B cell (primary cell): ENCODE measurements around the gene RAB24. TPM values are rescaled to one million over a fixed set of nuclear protein-coding genes. Genes with fewer than 3 reads are reported as not detected.

Experiments used
- ATAC-seq: fragments of 200-7000 bp; cut with Tn5 transposase; one replicate; pipeline ENCODE4 v1.10.0; 2021; ENCODE audit warnings: low read depth, mild to moderate bottlenecking, moderate number of reproducible peaks, moderate library complexity
- CTCF ChIA-PET: fragments of 350-600 bp; sonication (Branson Sonifier 250); formaldehyde crosslinking; loops from one replicate; lab custom pipeline; 2021; ENCODE audit warnings: antibody characterized with exemption, inconsistent platforms; lab: Charles Lee
- POLR2A ChIA-PET: fragments of 350-600 bp; sonication (Branson Sonifier 250); formaldehyde crosslinking; loops from one replicate; lab custom pipeline; 2021; ENCODE audit warnings: antibody characterized with exemption; lab: Charles Lee
- DNase-seq: peaks from one replicate; pipeline ENCODE4 v3.0.0; 2013
- H2AFZ ChIP-seq: 2 replicates; pipeline ENCODE4 v1.6.1; 2012; ENCODE audit warnings: mild to moderate bottlenecking, low read depth, low read length; ENCODE audit not compliant: insufficient read depth, poor library complexity, severe bottlenecking
- H3K27ac ChIP-seq, 2 donors: 1 replicate in 1 of 2; 2 replicates in 1 of 2; pipeline ENCODE4 v1.5.1; 2012 to 2013; ENCODE audit warnings: low read length in 2 of 2, mild to moderate bottlenecking in 2 of 2, moderate library complexity in 1 of 2
- H3K27me3 ChIP-seq, 4 experiments: fragments of 200-600 bp in 1 of 4; sonication (generic) in 1 of 4; replicated peaks in 1 of 4; 1 replicate in 2 of 4; 2 replicates in 2 of 4; pipeline versions ENCODE4 v1.6.1 to v1.7.0; 2013 to 2016; ENCODE audit warnings: low read length in 3 of 4, mild to moderate bottlenecking in 2 of 4, mixed read lengths in 1 of 4, moderate library complexity in 1 of 4; ENCODE audit not compliant: insufficient read depth in 4 of 4, control insufficient read depth in 3 of 4; ENCODE audit errors: control extremely low read depth in 1 of 4
- H3K36me3 ChIP-seq, 2 experiments: replicated peaks in 1 of 2; 1 replicate in 1 of 2; 2 replicates in 1 of 2; pipeline versions ENCODE4 v1.6.1 to v1.7.1; 2013; ENCODE audit warnings: low read length in 1 of 2; ENCODE audit not compliant: insufficient read depth in 2 of 2, control insufficient read depth in 1 of 2; ENCODE audit errors: control extremely low read depth in 1 of 2, extremely low read depth in 1 of 2
- H3K4me1 ChIP-seq, 2 donors: fragments of 200-600 bp in 1 of 2; sonication (generic) in 1 of 2; 1 replicate in 1 of 2; 2 replicates in 1 of 2; pipeline versions ENCODE4 v1.5.1 to v1.6.1; 2013 to 2017; ENCODE audit warnings: low read length in 2 of 2; ENCODE audit not compliant: control insufficient read depth in 2 of 2, insufficient read depth in 2 of 2
- H3K4me2 ChIP-seq: replicated peaks from 2 replicates; pipeline ENCODE3; 2012; ENCODE audit warnings: mild to moderate bottlenecking, low read depth, low read length; ENCODE audit not compliant: poor library complexity, severe bottlenecking
- H3K4me3 ChIP-seq, 5 experiments: fragments of 200-600 bp in 1 of 5; sonication (generic) in 1 of 5; 1 replicate in 3 of 5; 2 replicates in 2 of 5; pipeline versions ENCODE4 v1.5.1 to v1.7.0; 2011 to 2016; ENCODE audit warnings: low read length in 4 of 5, mild to moderate bottlenecking in 4 of 5, low read depth in 2 of 5, control low read depth in 1 of 5, moderate library complexity in 1 of 5; ENCODE audit not compliant: insufficient read depth in 1 of 5; ENCODE audit errors: control extremely low read depth in 1 of 5, extremely low read depth in 1 of 5
- H3K79me2 ChIP-seq: fragments of 200-600 bp; sonication (generic); one replicate; pipeline ENCODE4 v1.6.0; 2016; ENCODE audit warnings: low read length; ENCODE audit not compliant: control insufficient read depth, insufficient read depth
- H3K9ac ChIP-seq: fragments of 200-600 bp; sonication (generic); 2 replicates; pipeline ENCODE4 v1.6.1; 2017; ENCODE audit warnings: mild to moderate bottlenecking, low read length, moderate library complexity
- H3K9me3 ChIP-seq, 3 donors: one replicate each; pipeline versions ENCODE4 v1.6.1 to v1.7.1; 2013; ENCODE audit warnings: low read length in 2 of 3; ENCODE audit not compliant: control insufficient read depth in 2 of 3, insufficient read depth in 1 of 3; ENCODE audit errors: control extremely low read depth in 1 of 3
- H4K20me1 ChIP-seq: 2 replicates; pipeline ENCODE4 v1.6.0; 2012; ENCODE audit warnings: mild to moderate bottlenecking, low read length; ENCODE audit not compliant: insufficient read depth, control insufficient read depth, poor library complexity, severe bottlenecking
- H3K27ac Mint-ChIP-seq: one replicate; pipeline ENCODE4 v1.8.0; 2021; ENCODE audit warnings: mixed read lengths
- H3K27me3 Mint-ChIP-seq: one replicate; pipeline ENCODE4 v1.8.0; 2021; ENCODE audit warnings: mixed read lengths
- H3K4me1 Mint-ChIP-seq: one replicate; pipeline ENCODE4 v1.8.0; 2021; ENCODE audit warnings: mixed read lengths
- H3K4me3 Mint-ChIP-seq: one replicate; pipeline ENCODE4 v1.8.0; 2021; ENCODE audit warnings: mixed read lengths
- H3K9me3 Mint-ChIP-seq: one replicate; pipeline ENCODE4 v1.8.0; 2022; ENCODE audit warnings: mixed read lengths; ENCODE audit not compliant: insufficient read depth
- EZH2 ChIP-seq: IDR thresholded peaks from 2 replicates; pipeline ENCODE4 v1.6.1; 2012; ENCODE audit warnings: borderline replicate concordance, low read depth, mild to moderate bottlenecking, moderate library complexity, low read length; ENCODE audit not compliant: insufficient read depth, poor library complexity, severe bottlenecking
- WGBS: methylation state at CpG from one replicate; pipeline ENCODE4 v1.1.5; 2013; ENCODE audit warnings: missing lambda C conversion rate; ENCODE audit not compliant: insufficient coverage; 5-methylcytosine and 5-hydroxymethylcytosine counted together
- intact Hi-C: fragments of 100-400 bp; cut with micrococcal nuclease; formaldehyde crosslinking; loops from one replicate; pipeline ENCODE4 v1.10.0; 2022
- polyA plus RNA-seq: library from polyadenylated mRNA; depleted of rRNA; stranded (reverse); fragments of >200 nt; gene quantifications from 2 replicates; pipeline ENCODE4 v1.2.3, GENCODE V29; 2012
- total RNA-seq, 2 donors: library from RNA; stranded (reverse); fragments of 120-200 nt in 1 of 2; gene quantifications; 1 replicate in 1 of 2; 2 replicates in 1 of 2; pipeline versions ENCODE4 v1.2.3 to v1.2.4, GENCODE V29; 2013 to 2022
- TF ChIP-seq, protein P1 (sequence below): fragments of 200-600 bp; IDR thresholded peaks from one replicate; pipeline ENCODE4 v1.8.0; 2022; ENCODE audit warnings: antibody characterized with exemption, mild to moderate bottlenecking

RAB24 gene
- total and polyA plus RNA-seq, 2 donors (not counting 1 experiment from before 2014, with no cell fraction given), result 38.3 to 147 TPM

DNA sequence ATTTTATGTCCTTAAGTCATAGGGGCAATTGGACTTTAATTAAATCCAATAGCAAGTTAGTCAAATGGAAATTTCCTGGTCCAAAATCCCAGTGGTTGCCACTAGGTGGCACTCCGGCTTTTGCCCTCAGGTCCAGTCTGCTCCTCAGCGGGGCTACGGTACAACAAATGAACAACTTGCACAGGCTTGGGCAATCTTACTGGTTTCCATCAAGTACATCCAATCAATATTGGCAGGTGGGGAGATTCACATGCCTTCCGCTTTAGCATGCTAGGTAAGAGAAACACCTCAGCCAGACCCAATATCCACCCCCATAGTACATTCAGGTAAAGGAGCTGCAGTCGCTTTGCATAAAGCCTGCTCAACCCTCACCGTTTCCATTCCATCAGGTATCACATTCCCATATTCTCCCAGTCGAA lies 14.4 kb upstream of the RAB24 start:
- no peaks in the 10 kb centered on the region for H3K27me3 ChIP-seq
- Mint-ChIP-seq H3K9me3 (no peaks in the 10 kb centered on the region), H3K27ac (no peak overlapping the region), H3K4me3 (no peak overlapping the region), H3K27me3 (no peaks in the 10 kb centered on the region), H3K4me1 (peaks cover 25% of the 10 kb centered on the region)
- TF ChIP-seq, protein P1, sequence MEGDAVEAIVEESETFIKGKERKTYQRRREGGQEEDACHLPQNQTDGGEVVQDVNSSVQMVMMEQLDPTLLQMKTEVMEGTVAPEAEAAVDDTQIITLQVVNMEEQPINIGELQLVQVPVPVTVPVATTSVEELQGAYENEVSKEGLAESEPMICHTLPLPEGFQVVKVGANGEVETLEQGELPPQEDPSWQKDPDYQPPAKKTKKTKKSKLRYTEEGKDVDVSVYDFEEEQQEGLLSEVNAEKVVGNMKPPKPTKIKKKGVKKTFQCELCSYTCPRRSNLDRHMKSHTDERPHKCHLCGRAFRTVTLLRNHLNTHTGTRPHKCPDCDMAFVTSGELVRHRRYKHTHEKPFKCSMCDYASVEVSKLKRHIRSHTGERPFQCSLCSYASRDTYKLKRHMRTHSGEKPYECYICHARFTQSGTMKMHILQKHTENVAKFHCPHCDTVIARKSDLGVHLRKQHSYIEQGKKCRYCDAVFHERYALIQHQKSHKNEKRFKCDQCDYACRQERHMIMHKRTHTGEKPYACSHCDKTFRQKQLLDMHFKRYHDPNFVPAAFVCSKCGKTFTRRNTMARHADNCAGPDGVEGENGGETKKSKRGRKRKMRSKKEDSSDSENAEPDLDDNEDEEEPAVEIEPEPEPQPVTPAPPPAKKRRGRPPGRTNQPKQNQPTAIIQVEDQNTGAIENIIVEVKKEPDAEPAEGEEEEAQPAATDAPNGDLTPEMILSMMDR, result peak; percentile 94
- TF ChIP-seq EZH2, result no peak
- H2AFZ ChIP-seq, result no peak overlapping the region
- DNase-seq (peak; percentile 81), ATAC-seq (peak; percentile 78)
- peaks cover 7 to 14% of the 10 kb centered on the region in 2 donors for H3K4me1 ChIP-seq
- intact Hi-C loops, result loop anchor here (1.0 to 10.0 kb wide), 2 partner anchors 136 to 797 kb away; partner anchors contain the start of gene N4BP3
- H3K36me3 ChIP-seq, result peaks cover 0 to 1% of the 10 kb centered on the region in 2 experiments
- H3K4me3 ChIP-seq, result no peak overlapping the region
- POLR2A ChIA-PET, result interaction anchor here (0.7 kb wide), 1 partner anchor 12 kb away, joined by 3 read pairs; no protein-coding TSS in a partner anchor
- peaks cover 22% of the 10 kb centered on the region for H3K79me2 ChIP-seq
- H3K4me2 ChIP-seq, result no peak overlapping the region
- no peak overlapping the region for H3K27ac ChIP-seq
- CTCF ChIA-PET, result interaction anchor here (0.7 to 3.5 kb wide), 24 partner anchors 9 to 280 kb away, joined by 3 to 34 read pairs (median 4); partner anchors contain the start of genes LMAN2, MXD3 and NSD1
- H4K20me1 ChIP-seq, result peaks cover 35% of the 10 kb centered on the region
- no peak overlapping the region for H3K9ac ChIP-seq
- H3K9me3 ChIP-seq, result no peaks in the 10 kb centered on the region
- 36% methylated on average over 7 of the region's 7 CpGs for WGBS

DNA sequence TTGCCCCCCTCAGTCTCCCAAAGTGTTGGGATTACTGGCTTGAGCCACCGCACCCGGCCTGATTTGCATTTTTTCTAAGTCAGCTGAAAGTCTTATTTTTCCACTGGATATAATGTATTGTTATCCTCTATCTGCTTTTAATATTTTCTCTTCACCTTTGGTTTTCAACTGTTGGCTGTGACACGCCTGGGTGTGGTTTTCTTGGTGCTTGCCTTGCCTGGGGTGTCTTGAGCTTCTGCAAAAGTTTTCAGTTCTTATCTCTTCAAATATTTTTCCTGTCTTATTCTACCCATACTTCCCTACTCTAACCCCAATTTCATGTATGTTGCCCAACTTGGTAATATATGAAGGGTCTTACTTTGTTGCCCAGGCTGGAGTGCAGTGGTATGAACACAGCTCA lies 12.5 kb upstream of the RAB24 start:
- Histone ChIP-seq H3K36me3 (peaks cover 0 to 1% of the 10 kb centered on the region in 2 experiments), H3K4me2 (no peak overlapping the region), H3K9ac (no peak overlapping the region), H3K4me1 (peaks cover 19 to 30% of the 10 kb centered on the region in 2 donors), H3K9me3 (no peaks in the 10 kb centered on the region), H3K4me3 (no peak overlapping the region), H3K27me3 (no peaks in the 10 kb centered on the region), H3K79me2 (peaks cover 26% of the 10 kb centered on the region), H2AFZ (no peak overlapping the region), H4K20me1 (peaks cover 50% of the 10 kb centered on the region), H3K27ac (no peak overlapping the region)
- no CpG with 5 or more reads among the region's 3 CpGs for WGBS
- Mint-ChIP-seq H3K4me3 (no peak overlapping the region), H3K9me3 (no peaks in the 10 kb centered on the region), H3K27ac (no peak overlapping the region), H3K4me1 (peaks cover 36% of the 10 kb centered on the region), H3K27me3 (no peaks in the 10 kb centered on the region)
- DNase-seq (no peak), ATAC-seq (no peak)
- ChIA-PET POLR2A (interaction anchor here (0.5 kb wide), 1 partner anchor 16 kb away, joined by 8 read pairs; no protein-coding TSS in a partner anchor), CTCF (interaction anchor here (0.8 to 2.3 kb wide), 12 partner anchors 9 to 201 kb away, joined by 3 to 8 read pairs (median 3); no protein-coding TSS in a partner anchor)
- TF ChIP-seq EZH2, result no peak
- TF ChIP-seq, protein P1, result no peak
- intact Hi-C loops, result loop anchor here (10.0 kb wide), 1 partner anchor 799 kb away; the partner anchor contains the start of gene N4BP3
